ENCODE measurements around the gene PTDSS2. TPM values are rescaled to one million over a fixed set of nuclear protein-coding genes. Genes with fewer than 3 reads are reported as not detected.

The PTDSS2 gene
- total RNA-seq, 1 experiment from 2014 or later: 49.5 TPM

DNA sequence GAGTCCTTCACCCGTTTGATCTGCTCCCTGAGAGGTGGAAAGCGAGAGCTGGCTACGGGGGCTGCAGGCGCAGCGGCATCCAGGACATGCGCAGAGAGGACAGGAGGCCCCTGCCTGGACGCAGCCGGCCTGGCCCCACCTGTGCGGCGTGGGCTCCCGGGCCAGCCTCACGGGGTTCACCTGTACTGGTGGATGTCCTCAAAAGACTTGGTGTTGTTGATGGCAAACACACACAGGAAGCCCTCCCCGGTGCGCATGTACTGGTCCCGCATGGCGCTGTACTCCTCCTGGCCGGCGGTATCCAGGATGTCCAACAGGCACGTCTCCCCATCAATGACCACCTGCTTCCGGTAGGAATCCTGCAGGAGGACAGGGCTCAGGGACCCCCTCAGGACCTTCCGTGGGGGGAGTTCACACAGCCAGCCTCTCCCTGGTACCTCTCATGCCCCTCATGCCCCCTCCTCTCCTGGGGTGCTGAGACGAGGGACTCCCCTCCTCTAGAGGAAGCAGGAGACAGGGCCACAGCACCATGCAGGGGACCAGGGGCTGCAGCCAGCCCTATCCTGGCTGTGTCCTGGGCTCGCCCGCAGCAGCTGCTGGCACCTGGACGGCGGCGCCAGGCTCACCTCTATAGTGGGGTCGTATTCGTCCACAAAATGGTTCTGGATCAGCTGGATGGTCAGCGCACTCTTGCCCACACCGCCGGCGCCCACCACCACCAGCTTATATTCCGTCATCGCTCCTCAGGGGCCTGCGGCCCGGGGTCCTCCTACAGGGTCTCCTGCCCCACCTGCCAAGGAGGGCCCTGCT, 83.7 kb downstream of the PTDSS2 start:
- ATAC-seq: no peak
- no peaks in the 10 kb centered on the region for H3K9me3 Mint-ChIP-seq
- no peaks in the 10 kb centered on the region for H3K4me1 Mint-ChIP-seq
- H3K36me3 Mint-ChIP-seq: peaks cover 5% of the 10 kb centered on the region; the same call in 1 of the 2 replicates
- H3K27me3 Mint-ChIP-seq (ENCODE audit: low read depth): peaks cover 19% of the 10 kb centered on the region
- POLR2A ChIA-PET: no interaction called here
- CTCF ChIA-PET: interaction anchor here (1.2 to 3.1 kb wide), 2 partner anchors 15 to 42 kb away, joined by 3 to 22 read pairs; partner anchors contain the start of gene PHRF1
- no peak overlapping the region for H3K27ac Mint-ChIP-seq
- peak; percentile 14 for DNase-seq (ENCODE audit: low spot score)
- TF ChIP-seq, protein P1, sequence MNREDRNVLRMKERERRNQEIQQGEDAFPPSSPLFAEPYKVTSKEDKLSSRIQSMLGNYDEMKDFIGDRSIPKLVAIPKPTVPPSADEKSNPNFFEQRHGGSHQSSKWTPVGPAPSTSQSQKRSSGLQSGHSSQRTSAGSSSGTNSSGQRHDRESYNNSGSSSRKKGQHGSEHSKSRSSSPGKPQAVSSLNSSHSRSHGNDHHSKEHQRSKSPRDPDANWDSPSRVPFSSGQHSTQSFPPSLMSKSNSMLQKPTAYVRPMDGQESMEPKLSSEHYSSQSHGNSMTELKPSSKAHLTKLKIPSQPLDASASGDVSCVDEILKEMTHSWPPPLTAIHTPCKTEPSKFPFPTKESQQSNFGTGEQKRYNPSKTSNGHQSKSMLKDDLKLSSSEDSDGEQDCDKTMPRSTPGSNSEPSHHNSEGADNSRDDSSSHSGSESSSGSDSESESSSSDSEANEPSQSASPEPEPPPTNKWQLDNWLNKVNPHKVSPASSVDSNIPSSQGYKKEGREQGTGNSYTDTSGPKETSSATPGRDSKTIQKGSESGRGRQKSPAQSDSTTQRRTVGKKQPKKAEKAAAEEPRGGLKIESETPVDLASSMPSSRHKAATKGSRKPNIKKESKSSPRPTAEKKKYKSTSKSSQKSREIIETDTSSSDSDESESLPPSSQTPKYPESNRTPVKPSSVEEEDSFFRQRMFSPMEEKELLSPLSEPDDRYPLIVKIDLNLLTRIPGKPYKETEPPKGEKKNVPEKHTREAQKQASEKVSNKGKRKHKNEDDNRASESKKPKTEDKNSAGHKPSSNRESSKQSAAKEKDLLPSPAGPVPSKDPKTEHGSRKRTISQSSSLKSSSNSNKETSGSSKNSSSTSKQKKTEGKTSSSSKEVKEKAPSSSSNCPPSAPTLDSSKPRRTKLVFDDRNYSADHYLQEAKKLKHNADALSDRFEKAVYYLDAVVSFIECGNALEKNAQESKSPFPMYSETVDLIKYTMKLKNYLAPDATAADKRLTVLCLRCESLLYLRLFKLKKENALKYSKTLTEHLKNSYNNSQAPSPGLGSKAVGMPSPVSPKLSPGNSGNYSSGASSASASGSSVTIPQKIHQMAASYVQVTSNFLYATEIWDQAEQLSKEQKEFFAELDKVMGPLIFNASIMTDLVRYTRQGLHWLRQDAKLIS (CRISPR knock-in tag; IDR thresholded peaks at IDR 0.05; ENCODE audit: borderline replicate concordance): no peak
- TF ChIP-seq TEAD1 (CRISPR knock-in tag; IDR thresholded peaks at IDR 0.05): no peak
- no peak for TF ChIP-seq CREM (CRISPR knock-in tag; IDR thresholded peaks at IDR 0.05)
- no peak for TF ChIP-seq ETV6 (CRISPR knock-in tag; IDR thresholded peaks at IDR 0.05)
- TF ChIP-seq, protein P2, sequence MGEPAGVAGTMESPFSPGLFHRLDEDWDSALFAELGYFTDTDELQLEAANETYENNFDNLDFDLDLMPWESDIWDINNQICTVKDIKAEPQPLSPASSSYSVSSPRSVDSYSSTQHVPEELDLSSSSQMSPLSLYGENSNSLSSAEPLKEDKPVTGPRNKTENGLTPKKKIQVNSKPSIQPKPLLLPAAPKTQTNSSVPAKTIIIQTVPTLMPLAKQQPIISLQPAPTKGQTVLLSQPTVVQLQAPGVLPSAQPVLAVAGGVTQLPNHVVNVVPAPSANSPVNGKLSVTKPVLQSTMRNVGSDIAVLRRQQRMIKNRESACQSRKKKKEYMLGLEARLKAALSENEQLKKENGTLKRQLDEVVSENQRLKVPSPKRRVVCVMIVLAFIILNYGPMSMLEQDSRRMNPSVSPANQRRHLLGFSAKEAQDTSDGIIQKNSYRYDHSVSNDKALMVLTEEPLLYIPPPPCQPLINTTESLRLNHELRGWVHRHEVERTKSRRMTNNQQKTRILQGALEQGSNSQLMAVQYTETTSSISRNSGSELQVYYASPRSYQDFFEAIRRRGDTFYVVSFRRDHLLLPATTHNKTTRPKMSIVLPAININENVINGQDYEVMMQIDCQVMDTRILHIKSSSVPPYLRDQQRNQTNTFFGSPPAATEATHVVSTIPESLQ (CRISPR knock-in tag; IDR thresholded peaks at IDR 0.05): no peak
- peak overlapping the region; percentile 30 for H3K4me3 Mint-ChIP-seq

DNA sequence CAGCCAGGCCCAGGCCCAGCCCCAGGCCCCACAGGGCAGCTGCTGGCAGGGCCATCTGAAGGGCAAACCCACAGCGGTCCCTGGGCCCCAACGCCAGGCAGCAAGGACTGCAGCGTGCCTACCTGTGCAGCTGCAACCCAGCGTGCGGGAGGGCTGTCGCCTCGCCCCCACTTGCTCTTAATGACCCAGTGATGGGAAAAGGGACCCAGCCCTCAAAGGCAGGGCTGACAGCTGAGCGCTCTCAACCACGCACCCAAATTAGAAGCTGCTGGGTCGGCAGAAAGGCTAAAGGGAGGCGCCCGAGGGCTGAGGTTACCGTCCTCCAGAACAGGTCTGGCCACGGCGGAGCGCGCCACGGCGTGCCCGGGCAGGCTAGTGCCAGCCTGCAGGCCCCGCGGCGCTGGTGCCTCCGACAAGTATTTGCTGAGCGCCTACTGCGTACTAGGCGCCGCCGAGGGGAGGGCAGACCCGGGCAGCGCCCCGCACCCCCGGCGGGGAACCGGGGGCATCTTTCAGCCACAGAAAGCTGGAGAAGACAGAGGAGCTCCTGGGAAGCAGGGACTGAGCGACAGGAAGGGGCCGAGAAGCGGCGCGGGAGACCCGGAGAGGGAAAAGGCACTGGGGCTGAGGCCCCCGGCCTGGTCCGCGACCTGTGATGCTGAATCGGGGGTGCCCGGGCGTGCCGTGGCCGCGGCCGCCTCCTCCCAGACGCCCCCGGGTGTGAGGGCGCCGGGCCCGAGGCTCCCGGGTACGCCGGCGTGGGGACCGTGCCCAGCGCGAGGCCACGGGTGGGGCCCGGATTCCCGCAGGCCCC, 84.5 kb downstream of the PTDSS2 start:
- ATAC-seq: no peak
- H3K4me3 Mint-ChIP-seq: peak overlapping the region; percentile 67
- POLR2A ChIA-PET: interaction anchor here (0.5 kb wide), 1 partner anchor 22 kb away, joined by 4 read pairs; no protein-coding TSS in a partner anchor
- H3K36me3 Mint-ChIP-seq: peaks cover 5% of the 10 kb centered on the region; the same call in 1 of the 2 replicates
- TF ChIP-seq, protein P3, sequence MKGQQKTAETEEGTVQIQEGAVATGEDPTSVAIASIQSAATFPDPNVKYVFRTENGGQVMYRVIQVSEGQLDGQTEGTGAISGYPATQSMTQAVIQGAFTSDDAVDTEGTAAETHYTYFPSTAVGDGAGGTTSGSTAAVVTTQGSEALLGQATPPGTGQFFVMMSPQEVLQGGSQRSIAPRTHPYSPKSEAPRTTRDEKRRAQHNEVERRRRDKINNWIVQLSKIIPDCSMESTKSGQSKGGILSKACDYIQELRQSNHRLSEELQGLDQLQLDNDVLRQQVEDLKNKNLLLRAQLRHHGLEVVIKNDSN (CRISPR knock-in tag; IDR thresholded peaks at IDR 0.05): no peak
- TF ChIP-seq GRHL2 (CRISPR knock-in tag; IDR thresholded peaks at IDR 0.05; ENCODE audit: insufficient replicate concordance, severe bottlenecking): no peak
- TF ChIP-seq SOX15 (CRISPR knock-in tag; IDR thresholded peaks at IDR 0.05): no peak
- TF ChIP-seq, protein P4, sequence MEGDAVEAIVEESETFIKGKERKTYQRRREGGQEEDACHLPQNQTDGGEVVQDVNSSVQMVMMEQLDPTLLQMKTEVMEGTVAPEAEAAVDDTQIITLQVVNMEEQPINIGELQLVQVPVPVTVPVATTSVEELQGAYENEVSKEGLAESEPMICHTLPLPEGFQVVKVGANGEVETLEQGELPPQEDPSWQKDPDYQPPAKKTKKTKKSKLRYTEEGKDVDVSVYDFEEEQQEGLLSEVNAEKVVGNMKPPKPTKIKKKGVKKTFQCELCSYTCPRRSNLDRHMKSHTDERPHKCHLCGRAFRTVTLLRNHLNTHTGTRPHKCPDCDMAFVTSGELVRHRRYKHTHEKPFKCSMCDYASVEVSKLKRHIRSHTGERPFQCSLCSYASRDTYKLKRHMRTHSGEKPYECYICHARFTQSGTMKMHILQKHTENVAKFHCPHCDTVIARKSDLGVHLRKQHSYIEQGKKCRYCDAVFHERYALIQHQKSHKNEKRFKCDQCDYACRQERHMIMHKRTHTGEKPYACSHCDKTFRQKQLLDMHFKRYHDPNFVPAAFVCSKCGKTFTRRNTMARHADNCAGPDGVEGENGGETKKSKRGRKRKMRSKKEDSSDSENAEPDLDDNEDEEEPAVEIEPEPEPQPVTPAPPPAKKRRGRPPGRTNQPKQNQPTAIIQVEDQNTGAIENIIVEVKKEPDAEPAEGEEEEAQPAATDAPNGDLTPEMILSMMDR (IDR thresholded peaks at IDR 0.05): no peak
- TF ChIP-seq, protein P5, sequence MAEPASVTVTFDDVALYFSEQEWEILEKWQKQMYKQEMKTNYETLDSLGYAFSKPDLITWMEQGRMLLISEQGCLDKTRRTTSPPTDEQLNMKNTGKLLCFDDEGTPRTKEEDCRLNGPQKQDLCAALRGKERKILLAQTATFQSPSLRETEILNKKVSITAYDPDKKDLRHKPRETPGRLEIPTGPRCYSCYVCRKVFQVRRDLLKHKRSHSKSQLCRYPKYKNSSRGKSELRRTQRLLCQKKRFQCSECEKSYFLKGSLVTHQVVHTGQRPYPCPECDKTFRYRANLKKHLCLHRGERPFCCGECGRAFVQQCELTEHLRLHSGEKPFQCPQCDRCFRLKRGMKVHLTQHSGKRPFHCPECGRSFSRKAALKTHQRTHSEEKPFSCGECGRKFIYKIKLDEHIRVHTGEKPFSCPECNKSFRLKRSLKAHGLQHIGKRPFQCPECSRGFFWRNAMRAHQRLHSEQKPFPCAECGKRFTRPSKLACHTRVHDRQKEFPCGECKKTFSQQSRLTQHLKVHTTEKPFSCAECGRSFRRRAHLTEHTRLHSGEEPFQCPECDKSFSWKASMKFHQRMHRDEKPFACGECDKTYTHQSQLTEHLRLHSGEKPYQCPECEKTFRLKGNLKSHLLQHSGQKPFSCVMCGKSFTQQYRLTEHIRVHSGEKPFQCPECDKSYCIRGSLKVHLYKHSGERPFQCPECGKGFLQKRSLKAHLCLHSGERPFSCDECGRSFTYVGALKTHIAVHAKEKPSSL (CRISPR knock-in tag; conservative IDR thresholded peaks at IDR 0.05): no peak
- no peak for TF ChIP-seq NR2C2 (CRISPR knock-in tag; IDR thresholded peaks at IDR 0.05)
- TF ChIP-seq NR3C1 (CRISPR knock-in tag; conservative IDR thresholded peaks at IDR 0.05; ENCODE audit: low read depth): no peak
- TF ChIP-seq ATF1 (CRISPR knock-in tag; IDR thresholded peaks at IDR 0.05): no peak
- no peak overlapping the region for H3K27ac Mint-ChIP-seq
- DNase-seq (ENCODE audit: low spot score): peak; percentile 28
- H3K4me1 Mint-ChIP-seq: no peaks in the 10 kb centered on the region
- no peaks in the 10 kb centered on the region for H3K9me3 Mint-ChIP-seq
- CTCF ChIA-PET: interaction anchor here (0.7 to 3.1 kb wide), 5 partner anchors 16 to 104 kb away, joined by 3 to 22 read pairs (median 3); partner anchors contain the start of genes PHRF1 and RNH1
- peaks cover 22% of the 10 kb centered on the region for H3K27me3 Mint-ChIP-seq (ENCODE audit: low read depth)
